Esophagus muscularis mucosa (tissue), 4 donors: ENCODE measurements around the gene COPS4.

ENCODE experiments used
- EP300 ChIP-seq: sonication (generic); formaldehyde crosslinking; IDR thresholded peaks from one replicate; pipeline ENCODE4 v1.6.1; 2017; ENCODE audit warnings: antibody characterized with exemption
- POLR2A ChIP-seq: fragments of 450-650 bp; IDR thresholded peaks from one replicate; pipeline ENCODE4 v1.6.1; 2017; ENCODE audit warnings: antibody characterized with exemption, moderate library complexity, mild to moderate bottlenecking, low read depth
- POLR2AphosphoS5 ChIP-seq, 2 donors: sonication (generic); formaldehyde crosslinking; IDR thresholded peaks; one replicate each; pipeline ENCODE4 v1.6.1; 2017; ENCODE audit warnings: antibody characterized with exemption in 2 of 2
- TF ChIP-seq, protein P1 (sequence below), 3 experiments: fragments of 200-600 bp in 2 of 3; fragments of 450-650 bp in 1 of 3; sonication (generic) in 2 of 3; IDR thresholded peaks; one replicate each; pipeline ENCODE4 v1.5.1; 2017 to 2019; ENCODE audit warnings: antibody characterized with exemption in 3 of 3, mild to moderate bottlenecking in 2 of 3, moderate library complexity in 1 of 3

GRCh38 chr4:83040269-83040668 lies 5.3 kb downstream of the COPS4 start:
- TF ChIP-seq, protein P1, sequence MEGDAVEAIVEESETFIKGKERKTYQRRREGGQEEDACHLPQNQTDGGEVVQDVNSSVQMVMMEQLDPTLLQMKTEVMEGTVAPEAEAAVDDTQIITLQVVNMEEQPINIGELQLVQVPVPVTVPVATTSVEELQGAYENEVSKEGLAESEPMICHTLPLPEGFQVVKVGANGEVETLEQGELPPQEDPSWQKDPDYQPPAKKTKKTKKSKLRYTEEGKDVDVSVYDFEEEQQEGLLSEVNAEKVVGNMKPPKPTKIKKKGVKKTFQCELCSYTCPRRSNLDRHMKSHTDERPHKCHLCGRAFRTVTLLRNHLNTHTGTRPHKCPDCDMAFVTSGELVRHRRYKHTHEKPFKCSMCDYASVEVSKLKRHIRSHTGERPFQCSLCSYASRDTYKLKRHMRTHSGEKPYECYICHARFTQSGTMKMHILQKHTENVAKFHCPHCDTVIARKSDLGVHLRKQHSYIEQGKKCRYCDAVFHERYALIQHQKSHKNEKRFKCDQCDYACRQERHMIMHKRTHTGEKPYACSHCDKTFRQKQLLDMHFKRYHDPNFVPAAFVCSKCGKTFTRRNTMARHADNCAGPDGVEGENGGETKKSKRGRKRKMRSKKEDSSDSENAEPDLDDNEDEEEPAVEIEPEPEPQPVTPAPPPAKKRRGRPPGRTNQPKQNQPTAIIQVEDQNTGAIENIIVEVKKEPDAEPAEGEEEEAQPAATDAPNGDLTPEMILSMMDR (IDR thresholded peaks at IDR 0.05): no peak
- no peak for TF ChIP-seq POLR2AphosphoS5 (IDR thresholded peaks at IDR 0.05)
- TF ChIP-seq POLR2A: no peak
- TF ChIP-seq EP300: no peak
